Brain pericyte (primary cell): ENCODE results near the gene TMPRSS6.

Experiments
- DNase-seq: peaks from one replicate; pipeline ENCODE4 v3.0.0-alpha.2; 2012; ENCODE audit warnings: low read depth, low spot score

The TMPRSS6 gene

DNA sequence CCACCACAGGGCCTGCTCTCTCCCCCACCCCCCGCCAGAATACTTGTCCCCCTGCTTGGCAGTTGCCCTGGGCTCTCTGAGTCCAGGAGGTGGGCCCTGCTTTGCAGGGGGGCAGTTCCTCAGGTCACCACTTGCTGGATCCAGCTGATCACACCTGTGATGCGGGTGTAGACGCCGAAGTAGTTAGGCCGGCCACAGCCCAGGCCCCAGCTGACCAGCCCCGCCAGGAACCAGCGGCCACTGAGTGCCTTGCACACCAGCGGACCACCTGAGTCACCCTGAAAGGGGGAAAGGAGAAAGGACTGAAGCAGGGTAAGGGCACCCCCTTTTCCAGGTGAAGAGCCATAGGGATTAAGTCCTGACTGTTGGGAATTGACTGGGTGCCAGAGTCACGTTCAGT, 43.6 kb downstream of the TMPRSS6 start:
- DNase-seq, result no peak

- no peak for DNase-seq
Measured at GRCh38 chr22:37065180-37065579, 44.3 kb downstream of the TMPRSS6 start.

GRCh38 chr22:37064553-37064952, 45.0 kb downstream of the TMPRSS6 start:
- DNase-seq, result no peak

GRCh38 chr22:37063431-37064420, 45.8 kb downstream of the TMPRSS6 start:
- DNase-seq, result no peak

DNA sequence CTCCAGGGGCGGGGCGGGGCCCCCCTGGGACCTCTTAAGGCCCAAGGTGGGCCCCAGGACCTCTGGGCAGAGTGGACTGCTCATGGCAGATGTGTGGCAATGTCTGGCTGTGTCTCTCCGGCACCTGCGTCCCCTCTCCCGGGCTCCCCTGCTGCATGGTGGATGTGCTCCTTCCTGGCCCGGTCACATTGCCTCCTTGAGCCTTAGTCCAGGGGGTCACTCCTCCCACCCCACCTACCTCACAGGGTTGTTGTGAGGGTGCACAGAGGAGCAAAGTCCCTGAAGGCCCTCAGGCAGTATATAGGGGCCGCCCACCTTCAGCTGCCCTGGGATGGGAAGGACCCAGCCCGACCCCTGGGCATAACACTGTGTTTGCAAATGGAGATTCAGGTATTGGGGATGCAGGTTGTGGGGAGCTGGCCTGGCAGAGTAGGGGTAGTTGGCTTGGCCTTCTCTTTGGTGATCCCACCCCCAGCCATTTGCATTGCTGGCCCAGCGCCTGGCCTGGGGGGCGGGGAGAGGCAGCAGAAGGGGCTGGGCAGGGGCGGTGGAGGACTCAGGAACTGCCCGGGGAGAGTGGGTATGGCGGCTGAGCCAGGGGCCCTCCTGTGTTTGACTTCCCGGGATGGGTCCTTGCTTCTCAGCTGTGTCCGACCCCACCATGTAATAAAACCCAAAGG, 46.7 kb downstream of the TMPRSS6 start:
- DNase-seq, result no peak

GRCh38 chr22:37062376-37062675, 47.2 kb downstream of the TMPRSS6 start:
- no peak for DNase-seq

- no peak for DNase-seq
Measured at GRCh38 chr22:37061611-37062375, 47.7 kb downstream of the TMPRSS6 start.

DNA sequence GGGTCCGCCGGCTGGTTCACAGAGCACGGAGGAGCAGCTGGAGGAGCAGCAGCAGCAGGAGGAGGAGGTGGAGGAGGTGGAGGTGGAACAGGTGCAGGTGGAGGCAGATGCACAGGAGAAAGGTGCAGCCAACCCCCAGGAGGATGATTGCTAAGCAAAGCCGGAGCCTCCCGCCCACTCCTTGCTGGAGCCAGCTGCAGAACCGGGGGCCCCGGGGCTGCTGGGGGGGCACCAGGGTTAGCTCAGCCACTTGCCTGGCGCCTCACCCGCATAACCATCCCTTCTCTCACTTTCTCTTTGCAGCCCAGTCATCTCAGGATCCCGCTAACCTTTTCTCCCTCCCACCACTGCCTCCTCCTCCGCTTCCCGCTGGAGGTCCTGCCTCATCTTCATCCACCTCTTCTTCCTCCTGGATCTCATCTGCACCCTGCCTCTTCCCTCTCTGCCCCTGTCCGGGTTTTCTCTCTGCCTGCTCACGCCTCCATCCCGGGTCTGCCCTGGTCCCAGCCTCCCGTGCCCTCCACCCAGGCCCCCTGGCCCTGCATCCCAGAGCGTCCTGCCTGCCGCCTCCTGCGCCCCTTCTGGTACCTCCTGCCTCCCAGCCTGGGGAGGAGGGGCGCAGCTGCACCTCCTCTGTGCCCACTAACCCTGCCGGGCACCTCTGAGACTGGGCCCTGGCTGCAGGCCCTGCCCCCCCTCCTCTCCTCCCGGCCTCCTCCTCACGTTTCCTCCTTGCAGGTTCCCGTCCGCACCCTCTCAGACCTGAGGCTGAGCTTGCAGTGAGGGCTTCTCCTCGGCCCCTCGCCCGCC, 48.5 kb downstream of the TMPRSS6 start:
- DNase-seq, result no peak

DNA sequence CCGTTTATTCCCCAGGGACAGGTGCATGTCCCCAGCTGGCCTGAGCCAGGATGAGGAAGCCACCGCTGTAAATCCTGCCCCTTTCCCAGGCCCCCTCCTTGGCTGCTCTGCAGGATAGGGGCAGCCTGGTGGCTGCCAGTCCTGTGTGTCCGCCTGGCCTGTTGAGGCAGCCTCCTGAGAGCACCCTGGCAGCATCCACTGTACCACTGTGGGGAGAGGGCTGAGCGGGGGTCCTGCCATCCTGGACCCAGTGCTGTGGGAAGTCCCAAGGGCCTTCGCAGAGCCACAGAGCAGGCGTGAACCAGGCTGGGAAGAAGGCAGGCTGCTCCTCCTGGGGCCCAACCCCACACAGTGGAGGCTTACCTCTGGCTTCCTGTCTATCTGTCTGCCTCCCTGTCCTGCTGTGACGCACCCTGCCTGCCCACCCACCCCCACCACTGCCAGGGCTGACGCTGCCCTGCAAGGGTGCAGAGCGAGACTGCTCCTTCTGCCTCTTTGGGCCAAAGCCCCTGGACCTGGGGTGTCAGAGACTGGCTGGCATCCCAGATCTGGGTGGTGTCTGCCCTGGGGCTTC, 49.5 kb downstream of the TMPRSS6 start:
- DNase-seq, result no peak

GRCh38 chr22:37058917-37059701, 50.4 kb downstream of the TMPRSS6 start:
- DNase-seq, result no peak

DNA sequence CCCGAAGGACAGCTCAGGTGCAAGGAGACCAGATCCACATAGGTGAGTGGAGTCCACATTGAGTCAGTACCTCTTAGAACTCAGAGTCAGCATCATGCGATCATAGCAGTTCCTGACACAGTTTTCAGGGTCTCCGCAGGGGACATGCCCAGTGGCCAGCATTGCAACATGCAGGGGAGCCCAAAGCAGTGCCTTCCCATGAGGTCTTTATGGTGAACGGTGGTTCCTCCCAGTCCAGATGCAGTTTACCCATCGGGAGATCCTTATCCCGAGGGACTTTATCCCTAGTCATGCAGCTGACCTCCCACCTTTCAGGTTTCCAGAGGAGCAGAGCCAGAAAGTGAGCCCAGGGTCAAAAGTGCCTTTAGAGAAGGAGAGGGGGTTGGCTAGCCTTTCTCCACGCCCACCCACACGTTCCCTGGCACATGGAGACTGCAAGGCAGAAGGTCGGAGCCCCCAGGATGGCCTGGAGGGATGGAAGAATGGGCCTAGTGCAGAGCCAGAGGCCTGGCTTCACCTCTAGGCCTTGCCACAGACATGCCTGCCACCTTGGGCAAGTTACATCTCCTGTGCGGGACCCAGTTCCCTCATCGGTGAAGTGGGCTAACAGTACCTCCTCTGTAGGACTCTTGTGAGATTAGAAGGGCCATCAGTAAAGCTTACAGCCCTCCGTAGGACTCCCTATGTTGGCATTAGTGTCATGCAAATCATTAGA, 51.6 kb downstream of the TMPRSS6 start:
- DNase-seq, result no peak

- no peak for DNase-seq
Measured at GRCh38 chr22:37057226-37057625, 52.3 kb downstream of the TMPRSS6 start.

DNA sequence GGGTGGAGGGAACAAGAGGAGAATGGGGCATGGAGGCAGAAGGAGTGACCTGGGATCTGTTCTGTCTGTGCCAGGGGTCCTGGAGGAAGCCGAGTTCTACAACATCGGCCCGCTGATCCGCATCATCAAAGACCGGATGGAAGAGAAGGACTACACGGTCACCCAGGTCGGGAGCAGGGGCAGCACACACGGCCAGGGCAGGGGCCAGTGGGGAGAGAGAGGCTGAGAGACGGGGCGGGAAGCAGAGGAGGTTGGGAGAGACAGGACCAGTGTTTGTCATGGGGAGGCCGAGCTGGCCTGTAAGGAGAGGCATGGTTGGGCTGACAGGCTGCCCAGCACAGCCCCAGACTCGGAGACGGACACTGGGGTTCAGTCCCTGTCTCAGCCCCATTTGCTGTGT, 53.3 kb downstream of the TMPRSS6 start:
- no peak for DNase-seq

- DNase-seq, result no peak
Measured at GRCh38 chr22:37054600-37055365, 54.7 kb downstream of the TMPRSS6 start.

- DNase-seq, result no peak
Measured at GRCh38 chr22:37054056-37054395, 55.5 kb downstream of the TMPRSS6 start.

- no peak for DNase-seq
Measured at GRCh38 chr22:37053310-37054055, 56.0 kb downstream of the TMPRSS6 start.

- DNase-seq, result no peak
Measured at GRCh38 chr22:37052386-37053309, 56.9 kb downstream of the TMPRSS6 start.
